Spinal cord (tissue), 10 donors: ENCODE results near the gene MAP4. TPM values are rescaled to one million over a fixed set of nuclear protein-coding genes. Genes with fewer than 3 reads are reported as not detected.

ENCODE experiments used
- DNase-seq, 6 donors: peaks; one replicate each; pipeline versions ENCODE4 v3.0.0 to v3.0.0-alpha.2; 2013 to 2015; ENCODE audit warnings: low spot score in 6 of 6, low read depth in 4 of 6
- H3K27ac ChIP-seq: one replicate; pipeline ENCODE4 v1.5.1; 2013; ENCODE audit warnings: low read depth, low read length, control low read depth
- H3K27me3 ChIP-seq: one replicate; pipeline ENCODE4 v1.6.1; 2013; ENCODE audit warnings: low read length; ENCODE audit not compliant: control insufficient read depth, insufficient read depth
- H3K36me3 ChIP-seq: one replicate; pipeline ENCODE4 v1.6.1; 2013; ENCODE audit warnings: low read length; ENCODE audit not compliant: control insufficient read depth, insufficient read depth
- H3K4me1 ChIP-seq: one replicate; pipeline ENCODE4 v1.6.1; 2013; ENCODE audit warnings: low read length; ENCODE audit not compliant: control insufficient read depth, insufficient read depth
- H3K4me3 ChIP-seq: one replicate; pipeline ENCODE4 v1.5.1; 2013; ENCODE audit warnings: low read depth, low read length, control low read depth
- H3K9me3 ChIP-seq: one replicate; pipeline ENCODE4 v1.6.1; 2013; ENCODE audit warnings: low read length; ENCODE audit not compliant: control insufficient read depth, insufficient read depth
- WGBS: methylation state at CpG from one replicate; pipeline ENCODE4 v1.1.5; 2013; ENCODE audit warnings: missing lambda C conversion rate; ENCODE audit not compliant: insufficient coverage; 5-methylcytosine and 5-hydroxymethylcytosine counted together
- polyA plus RNA-seq, 2 donors: library from polyadenylated mRNA; unstranded; fragments of 120-200 nt; gene quantifications; one replicate each; pipeline ENCODE4 v1.2.1, GENCODE V29; 2013; ENCODE audit not compliant: insufficient read length in 2 of 2
- total RNA-seq, 2 donors: library from RNA; depleted of rRNA in 1 of 2; stranded (reverse); fragments of 120-200 nt in 1 of 2; fragments of >200 nt in 1 of 2; gene quantifications; one replicate each; pipeline versions ENCODE4 v1.2.3 to v1.2.4, GENCODE V29; 2013 to 2014
- donor health status: healthy.

MAP4 gene
- total and polyA plus RNA-seq, 4 donors, result 123 to 344 (median 278) TPM

DNA sequence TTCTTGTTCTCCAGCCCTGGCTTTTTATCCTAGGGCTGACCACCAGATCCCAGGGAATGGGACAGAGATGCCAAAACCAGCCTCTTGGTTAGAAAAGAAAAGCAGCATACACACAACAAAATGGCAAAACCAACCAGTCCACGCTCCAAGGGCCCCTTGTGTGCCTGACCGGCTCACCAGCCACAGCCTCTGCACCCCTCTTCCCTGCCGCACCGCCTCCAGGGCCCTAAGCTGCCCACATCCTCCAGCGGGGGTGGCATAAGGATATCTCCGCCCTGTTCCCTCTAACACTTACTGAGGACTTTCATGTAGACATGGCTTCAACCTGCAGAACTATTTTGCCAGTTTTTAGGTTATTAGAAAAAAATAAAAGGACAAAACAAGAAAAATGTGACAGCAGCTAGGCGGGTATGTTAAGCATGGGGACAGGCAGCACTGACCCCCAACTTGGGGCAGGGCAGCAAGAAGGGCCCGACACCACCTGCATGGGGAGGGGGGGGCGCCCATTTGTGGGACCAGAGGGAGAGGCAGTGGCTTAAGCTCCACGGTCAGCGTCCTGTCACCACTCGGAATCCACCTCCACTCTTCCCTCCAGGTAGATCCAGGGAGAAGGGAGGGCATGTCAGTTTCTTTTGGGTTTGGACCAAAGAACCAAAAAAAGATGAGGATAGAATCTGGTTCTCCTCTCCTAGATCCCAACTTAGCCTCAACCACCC, 164.2 kb downstream of the MAP4 start:
- no peak overlapping the region for H3K4me3 ChIP-seq
- 84% methylated on average over 3 of the region's 12 CpGs for WGBS
- no peaks in the 10 kb centered on the region for H3K9me3 ChIP-seq
- peaks cover 100% of the 10 kb centered on the region for H3K36me3 ChIP-seq
- no peak overlapping the region for H3K27ac ChIP-seq
- DNase-seq, result no peak
- H3K27me3 ChIP-seq, result no peaks in the 10 kb centered on the region
- peaks cover 26% of the 10 kb centered on the region for H3K4me1 ChIP-seq

- H3K9me3 ChIP-seq, result no peaks in the 10 kb centered on the region
- H3K36me3 ChIP-seq, result peaks cover 100% of the 10 kb centered on the region
- H3K4me3 ChIP-seq, result no peak overlapping the region
- H3K27me3 ChIP-seq, result no peaks in the 10 kb centered on the region
- H3K4me1 ChIP-seq, result peaks cover 26% of the 10 kb centered on the region
- H3K27ac ChIP-seq, result no peak overlapping the region
- WGBS, result 68% methylated on average over 9 of the region's 14 CpGs
- DNase-seq, result no peak
These were observed 165.4 kb downstream of the MAP4 start for GRCh38 chr3:47850564-47851410.

DNA sequence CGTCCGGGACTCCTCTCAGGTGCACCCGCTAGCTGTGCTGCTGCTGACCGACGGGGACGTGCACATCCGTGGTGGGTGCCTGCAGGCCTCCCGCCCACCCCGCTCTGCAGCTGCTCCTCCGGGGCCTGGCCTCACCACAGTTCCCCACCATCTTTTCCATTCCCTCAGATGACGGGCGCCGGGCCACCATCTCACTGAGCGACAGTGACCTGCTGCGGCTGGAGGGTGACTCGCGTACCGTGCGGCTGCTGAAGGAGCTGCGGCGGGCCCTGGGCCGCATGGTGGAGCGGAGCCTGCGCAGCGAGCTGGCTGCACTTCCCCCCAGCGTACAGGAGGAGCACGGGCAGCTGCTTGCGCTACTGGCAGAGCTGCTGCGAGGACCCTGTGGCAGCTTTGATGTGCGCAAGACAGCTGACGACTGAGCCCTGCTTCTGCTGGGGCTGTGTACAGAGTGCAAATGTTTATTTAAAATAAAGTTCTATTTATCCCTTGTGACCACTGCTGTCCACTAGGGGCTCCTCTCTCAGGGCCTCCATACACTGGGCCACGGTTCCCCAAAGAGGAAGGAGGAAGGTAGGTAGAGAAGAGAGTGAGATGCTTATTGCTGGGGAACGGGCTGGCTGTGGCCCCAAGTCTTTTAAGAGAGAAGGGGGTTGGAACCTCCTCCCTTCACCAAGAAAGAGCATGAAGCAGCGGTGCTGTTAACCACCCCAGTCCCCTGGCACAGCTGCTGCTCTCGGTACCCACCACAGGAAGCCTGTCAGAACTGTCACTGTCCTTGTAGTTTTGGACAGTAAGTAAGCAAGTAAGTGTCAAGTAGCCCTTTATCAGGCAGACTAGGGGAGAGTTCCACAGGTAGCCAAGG, 166.3 kb downstream of the MAP4 start:
- H3K27ac ChIP-seq, result no peak overlapping the region
- no peaks in the 10 kb centered on the region for H3K27me3 ChIP-seq
- WGBS, result 88% methylated on average over 30 of the region's 35 CpGs
- peak in 1 of 6 donors; percentile 42 for DNase-seq
- H3K4me3 ChIP-seq, result no peak overlapping the region
- no peaks in the 10 kb centered on the region for H3K9me3 ChIP-seq
- peaks cover 100% of the 10 kb centered on the region for H3K36me3 ChIP-seq
- peaks cover 26% of the 10 kb centered on the region for H3K4me1 ChIP-seq

- H3K9me3 ChIP-seq, result no peaks in the 10 kb centered on the region
- H3K4me3 ChIP-seq, result no peak overlapping the region
- WGBS, result 86% methylated on average over 9 of the region's 14 CpGs
- peaks cover 100% of the 10 kb centered on the region for H3K36me3 ChIP-seq
- peaks cover 26% of the 10 kb centered on the region for H3K4me1 ChIP-seq
- H3K27me3 ChIP-seq, result no peaks in the 10 kb centered on the region
- no peak overlapping the region for H3K27ac ChIP-seq
- DNase-seq, result no peak
These were observed 167.0 kb downstream of the MAP4 start for GRCh38 chr3:47849186-47849698.

DNA sequence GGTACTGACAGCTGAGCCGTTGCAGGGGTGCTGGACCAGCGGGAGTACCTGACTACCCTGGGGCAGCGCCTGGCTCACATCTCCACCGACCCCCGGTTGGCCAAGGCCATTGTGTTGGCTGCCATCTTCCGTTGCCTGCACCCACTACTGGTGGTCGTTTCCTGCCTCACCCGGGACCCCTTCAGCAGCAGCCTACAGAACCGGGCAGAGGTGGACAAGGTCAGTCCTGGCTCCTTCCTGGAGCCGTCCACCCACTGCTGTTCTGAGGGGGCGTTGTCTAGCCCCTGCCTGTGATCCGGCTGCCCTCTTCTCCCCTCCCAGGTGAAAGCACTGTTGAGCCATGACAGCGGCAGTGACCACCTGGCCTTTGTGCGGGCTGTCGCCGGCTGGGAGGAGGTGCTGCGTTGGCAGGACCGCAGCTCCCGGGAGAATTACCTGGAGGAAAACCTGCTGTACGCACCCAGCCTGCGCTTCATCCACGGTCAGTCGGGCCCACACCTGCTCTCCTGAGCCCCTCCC, 167.6 kb downstream of the MAP4 start:
- Histone ChIP-seq H3K27me3 (no peaks in the 10 kb centered on the region), H3K36me3 (peaks cover 99% of the 10 kb centered on the region), H3K4me1 (peaks cover 25% of the 10 kb centered on the region), H3K4me3 (no peak overlapping the region), H3K9me3 (no peaks in the 10 kb centered on the region), H3K27ac (no peak overlapping the region)
- no peak for DNase-seq
- 89% methylated on average over 23 of the region's 23 CpGs for WGBS

- Histone ChIP-seq H3K4me1 (peaks cover 18% of the 10 kb centered on the region), H3K27ac (no peak overlapping the region), H3K27me3 (no peaks in the 10 kb centered on the region), H3K4me3 (no peak overlapping the region), H3K36me3 (peaks cover 99% of the 10 kb centered on the region), H3K9me3 (no peaks in the 10 kb centered on the region)
- 98% methylated on average over 22 of the region's 23 CpGs for WGBS
- DNase-seq, result no peak
These were observed 168.3 kb downstream of the MAP4 start for GRCh38 chr3:47847801-47848518.

GRCh38 chr3:47847260-47847659, 169.0 kb downstream of the MAP4 start:
- Histone ChIP-seq H3K36me3 (peaks cover 96% of the 10 kb centered on the region), H3K27ac (no peak overlapping the region), H3K27me3 (no peaks in the 10 kb centered on the region), H3K4me3 (no peak overlapping the region), H3K9me3 (no peaks in the 10 kb centered on the region), H3K4me1 (peaks cover 11% of the 10 kb centered on the region)
- DNase-seq, result no peak
- 95% methylated on average over 11 of the region's 11 CpGs for WGBS

DNA sequence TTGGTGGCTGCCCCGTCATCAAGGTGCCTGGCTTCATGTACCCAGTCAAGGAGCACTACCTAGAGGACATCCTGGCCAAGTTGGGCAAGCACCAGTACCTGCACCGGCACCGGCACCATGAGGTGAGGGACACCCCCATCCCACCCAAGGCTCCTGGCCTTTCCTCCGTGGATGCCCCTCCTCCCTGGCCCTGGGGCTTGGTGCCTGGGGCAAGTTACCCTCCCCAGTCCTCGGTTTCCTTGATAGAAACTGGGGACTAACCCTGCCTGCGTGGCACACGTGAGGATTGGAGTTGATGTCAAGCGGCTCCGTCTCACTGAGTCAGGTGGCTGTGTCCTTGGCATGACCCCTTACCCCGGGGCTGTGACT, 169.4 kb downstream of the MAP4 start:
- no peak for DNase-seq
- Histone ChIP-seq H3K9me3 (no peaks in the 10 kb centered on the region), H3K4me1 (peaks cover 7% of the 10 kb centered on the region), H3K27ac (no peak overlapping the region), H3K27me3 (no peaks in the 10 kb centered on the region), H3K4me3 (no peak overlapping the region), H3K36me3 (peaks cover 95% of the 10 kb centered on the region)
- WGBS, result 89% methylated on average over 10 of the region's 10 CpGs
